GM21529 (cell line): ENCODE data around the gene MRPL38.
A peak's percentile ranks its signal among the peaks of the same experiment; 100 is the strongest.
"Not testable (repeated sequence)": the region's sequence is repeated elsewhere in the genome, so short reads cannot be mapped to it uniquely, and the experiment has no call there.

Experiments used
- ATAC-seq: cut with Tn5 transposase; IDR thresholded peaks from one replicate; pipeline ENCODE4 v1.9.1; 2021; ENCODE audit not compliant: unreplicated experiment

Gene MRPL38

DNA sequence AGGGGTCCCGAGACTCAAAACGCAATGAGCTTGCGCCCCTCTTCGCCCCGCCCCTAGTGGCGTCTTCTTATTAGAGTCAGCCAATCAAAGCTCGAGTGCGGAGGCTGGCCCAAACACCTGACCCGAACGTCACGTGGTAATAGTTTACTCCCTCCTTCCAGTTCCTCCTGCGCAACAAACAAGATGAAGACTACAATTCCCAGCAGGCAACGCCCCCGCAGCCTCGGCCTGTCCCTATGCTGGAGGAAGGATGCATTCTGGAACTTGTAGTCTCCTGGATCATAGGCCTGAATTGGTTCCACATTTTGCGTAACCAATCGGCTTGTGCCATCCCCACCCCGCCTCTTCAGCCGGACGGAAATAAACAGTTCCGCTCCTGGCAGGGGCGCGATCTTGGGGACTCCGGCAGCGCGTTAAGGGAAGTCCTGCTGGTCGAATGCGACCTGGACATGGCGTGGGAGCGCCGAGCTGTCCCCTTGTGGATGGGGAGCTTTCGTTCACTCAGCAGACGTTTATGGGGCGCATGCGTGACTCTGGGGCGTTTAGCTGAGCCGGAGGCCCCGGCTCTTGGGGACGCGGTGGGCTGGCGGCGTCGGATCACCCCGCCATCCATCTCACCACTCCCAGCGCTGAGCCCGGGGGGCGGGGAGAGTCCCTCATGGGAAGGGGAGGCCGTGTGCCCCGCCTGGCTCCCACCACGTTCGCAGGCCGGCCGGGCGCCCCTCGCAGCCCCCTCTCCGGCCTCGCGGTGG, 49.2 kb downstream of the MRPL38 start, which contains the start of gene WBP2:
TSS of gene WBP2 (minus strand) at position 26 of the 752 bp plus-strand sequence. CDS start 38 bp downstream, outside the sequence.
- peak; percentile 78 for ATAC-seq

DNA sequence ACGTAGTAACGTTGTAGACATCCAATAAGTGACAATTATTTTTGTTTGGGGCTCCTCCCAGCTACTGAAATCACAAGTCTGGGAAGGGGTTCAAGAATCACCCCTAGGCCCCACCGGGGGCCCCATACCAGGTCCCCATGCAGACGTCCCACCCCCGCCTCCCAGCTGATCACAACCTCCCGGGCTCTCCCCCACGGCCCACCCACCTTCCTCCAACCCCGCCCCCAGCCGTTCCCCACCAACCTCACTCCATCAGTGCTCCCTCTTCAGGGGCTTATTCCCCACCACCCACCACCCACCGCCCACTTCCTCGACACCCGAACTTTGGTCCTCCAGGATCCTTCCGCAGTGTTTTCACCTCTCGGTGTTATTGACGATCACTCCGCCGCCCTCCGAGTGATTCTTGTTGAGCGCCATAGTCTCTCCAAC, 49.8 kb downstream of the MRPL38 start:
- no peak for ATAC-seq

DNA sequence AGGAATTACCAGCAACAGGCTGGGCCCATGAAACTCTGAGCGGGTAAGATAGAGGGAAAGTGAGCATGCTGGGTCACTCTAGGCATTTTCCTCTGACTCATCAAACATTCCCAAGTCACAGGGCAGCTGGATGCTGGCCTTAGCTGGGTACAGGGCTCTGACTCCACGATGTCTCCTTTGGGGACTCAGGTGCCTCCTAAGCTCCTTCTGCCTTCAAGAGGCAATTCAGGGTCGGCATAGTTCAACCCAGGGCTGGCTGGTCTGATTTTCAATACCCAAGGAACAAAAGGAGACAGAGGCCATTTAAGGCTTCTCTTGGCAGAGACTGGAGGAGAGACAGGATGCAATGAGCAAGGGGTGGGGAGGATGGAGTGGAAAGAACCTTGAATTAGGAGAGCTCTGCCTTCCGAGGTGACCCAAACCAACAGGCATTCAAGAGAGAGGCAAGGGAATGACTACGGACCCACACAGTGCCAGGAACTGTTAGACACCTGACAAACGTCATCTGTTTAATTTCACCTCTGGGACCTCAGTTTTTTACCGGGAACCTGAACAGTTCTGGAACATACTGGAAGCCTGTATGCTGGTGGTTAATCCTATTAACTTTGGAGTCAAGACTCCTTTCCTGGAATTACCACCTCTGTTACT, 50.5 kb downstream of the MRPL38 start:
- ATAC-seq = no peak

DNA sequence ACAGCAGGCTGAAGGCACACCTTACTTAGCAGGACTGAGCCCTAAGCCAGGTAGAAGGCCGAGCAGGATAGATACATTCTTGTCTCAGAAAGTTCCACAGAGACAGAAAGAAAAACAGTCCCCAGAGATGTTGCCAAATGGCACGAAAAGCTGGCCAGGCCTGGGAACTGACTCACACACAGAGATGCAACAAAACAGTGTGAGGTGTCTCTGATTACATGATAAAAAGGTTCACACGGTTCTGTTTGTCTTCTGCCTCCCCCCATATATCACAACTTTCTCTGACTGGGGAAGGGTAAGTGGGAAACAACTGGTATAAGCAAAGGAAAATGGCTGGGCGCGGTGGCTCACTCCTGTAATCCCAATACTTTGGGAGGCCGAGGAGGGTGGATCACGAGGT, 51.3 kb downstream of the MRPL38 start:
- ATAC-seq = no peak

DNA sequence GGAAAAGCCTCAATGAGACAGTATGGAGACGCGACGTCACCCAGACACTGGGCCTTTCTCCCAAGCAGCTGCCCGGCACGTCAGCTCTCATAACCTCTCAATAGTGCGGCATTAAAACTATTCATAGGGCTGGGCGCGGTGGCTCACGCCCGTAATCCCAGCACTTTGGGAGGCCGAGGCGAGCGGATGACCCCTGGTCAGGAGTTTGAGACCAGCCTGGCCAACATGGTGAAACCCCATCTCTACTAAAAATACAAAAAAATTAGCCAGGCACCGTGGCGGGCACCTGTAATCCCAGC, 53.0 kb downstream of the MRPL38 start:
- not testable (repeated sequence) for ATAC-seq

DNA sequence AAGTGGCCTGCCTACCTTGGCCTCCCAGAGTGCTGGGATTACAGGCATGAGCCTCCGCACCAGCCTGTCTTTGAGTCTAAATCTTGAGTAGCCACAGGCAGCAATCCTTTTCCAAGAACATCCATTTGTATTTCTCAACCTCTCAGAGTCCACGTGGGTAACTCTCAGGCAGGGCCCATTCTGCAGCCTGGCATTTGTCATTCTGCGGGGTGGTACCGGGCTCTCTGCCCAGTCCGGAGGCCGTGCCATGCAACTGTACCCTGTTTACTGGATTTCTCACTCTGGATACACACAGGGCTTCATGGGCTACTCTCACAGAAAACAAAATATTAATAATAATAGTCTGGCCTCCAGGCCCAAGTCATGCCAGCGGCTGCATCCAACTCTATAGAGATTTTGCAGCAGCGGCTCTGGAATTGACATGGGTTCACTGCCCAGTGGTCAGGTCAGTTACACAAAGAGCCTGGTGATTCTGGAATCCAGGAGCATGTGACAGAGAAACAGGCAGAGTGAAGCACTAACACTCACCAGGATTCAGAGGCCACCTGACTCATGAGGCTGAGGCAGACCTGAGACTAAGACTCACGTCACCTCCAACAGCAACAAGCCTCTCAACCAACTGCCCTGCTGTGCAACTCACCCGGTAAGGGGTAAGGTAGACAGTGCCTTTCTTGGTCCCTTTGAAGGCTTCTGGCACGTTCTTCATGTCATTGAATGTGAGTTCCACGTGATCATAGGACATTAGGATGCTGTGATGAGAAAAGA, 53.6 kb downstream of the MRPL38 start:
- no peak for ATAC-seq

DNA sequence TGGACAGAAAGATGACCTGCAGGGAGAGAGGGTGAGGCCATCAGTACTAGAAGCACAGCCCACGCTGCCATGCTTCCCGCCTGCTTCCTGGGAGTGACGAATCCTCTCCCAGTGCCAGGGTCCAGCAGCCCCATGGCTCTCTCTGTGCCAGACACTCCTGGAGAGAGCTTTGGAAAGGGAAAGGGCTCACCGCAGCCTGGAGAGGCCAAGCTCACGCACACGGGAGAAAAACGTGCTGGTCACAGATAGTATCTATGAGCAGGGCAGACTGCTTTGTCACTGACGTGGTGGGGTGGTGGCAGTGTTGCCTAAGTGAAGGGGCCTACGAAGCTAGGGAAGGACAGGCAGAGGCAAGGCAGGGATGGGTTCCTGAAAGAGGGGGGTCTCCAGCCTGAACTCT, 55.0 kb downstream of the MRPL38 start:
- ATAC-seq = no peak

DNA sequence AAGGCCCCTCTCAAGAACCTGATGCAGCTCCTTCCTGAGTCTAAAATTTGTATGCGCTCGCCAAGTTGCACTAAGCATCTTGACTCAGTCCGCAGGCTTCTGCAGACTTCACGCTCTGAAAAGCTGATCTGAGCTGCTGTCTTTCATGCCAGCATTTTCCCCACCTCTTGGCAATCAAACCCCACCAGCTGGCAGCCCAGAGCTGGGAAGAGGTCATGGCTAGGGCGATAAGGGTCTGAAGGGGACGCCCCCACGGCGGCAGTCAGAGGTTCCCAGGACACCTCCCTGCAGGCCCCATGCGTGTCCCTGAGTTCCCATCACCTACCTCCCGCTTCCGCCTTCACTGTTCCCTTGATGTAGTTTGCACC, 55.4 kb downstream of the MRPL38 start:
- no peak for ATAC-seq
